GM12878 (cell line): ENCODE measurements around the gene SYT14. TPM values are rescaled to one million over a fixed set of nuclear protein-coding genes. Genes with fewer than 3 reads are reported as not detected.

Experiments used
- ATAC-seq: fragments of 200-7000 bp; cut with Tn5 transposase; 3 replicates; pipeline ENCODE4 v1.9.1; 2020; ENCODE audit warnings: mild to moderate bottlenecking, moderate library complexity
- BruUV-seq: library from RNA; stranded (reverse); fragments of 400-500 nt; replicated peaks from 2 replicates; lab custom pipeline; 2021; lab: Mats Ljungman, UMichigan
- CTCF ChIA-PET: fragments of 300-600 bp; sonication (Branson Sonifier 250); formaldehyde crosslinking; extraction: SDS; loops from one replicate; lab custom pipeline; 2021; ENCODE audit warnings: inconsistent platforms; lab: Yijun Ruan, JAX
- POLR2A ChIA-PET: fragments of 350-600 bp; formaldehyde crosslinking; extraction: SDS; loops from one replicate; lab custom pipeline; 2021; ENCODE audit warnings: inconsistent platforms; lab: Charles Lee
- RAD21 ChIA-PET: fragments of 300-600 bp; sonication (Branson Sonifier 250); formaldehyde crosslinking; loops from one replicate; lab custom pipeline; 2023; ENCODE audit warnings: antibody characterized with exemption; ENCODE audit not compliant: unreplicated experiment; lab: Charles Lee
- SMC1A ChIA-PET: fragments of 300-600 bp; sonication (Branson Sonifier 250); formaldehyde crosslinking; loops from one replicate; lab custom pipeline; 2023; ENCODE audit not compliant: unreplicated experiment, uncharacterized antibody; lab: Charles Lee
- DNase-seq: peaks from one replicate; pipeline ENCODE4 v3.0.0-alpha.2; 2011; ENCODE audit warnings: low read depth, low spot score
- FAIRE-seq: peaks from 3 replicates; lab custom pipeline; 2011; peaks lifted over from hg19 to GRCh38; lab: Jason Lieb, UNC
- H2AFZ ChIP-seq: 2 replicates; pipeline ENCODE4 v1.6.0; 2011; ENCODE audit warnings: low read depth, low read length, control low read depth; ENCODE audit not compliant: control insufficient read depth
- H3K27ac ChIP-seq: 2 replicates; pipeline ENCODE4 v1.5.1; 2011; ENCODE audit warnings: control low read depth; ENCODE audit not compliant: control insufficient read depth, insufficient read depth
- H3K27me3 ChIP-seq, 2 experiments: replicated peaks in 1 of 2; 2 replicates each; pipeline versions ENCODE4 v1.6.0 to v1.6.1; 2011; ENCODE audit warnings: low read length in 1 of 2; ENCODE audit not compliant: control insufficient read depth in 2 of 2, insufficient read depth in 2 of 2
- H3K36me3 ChIP-seq, 2 experiments: 2 replicates each; pipeline ENCODE4 v1.5.1; 2011; ENCODE audit warnings: low read length in 1 of 2; ENCODE audit not compliant: control insufficient read depth in 2 of 2, insufficient read depth in 2 of 2
- H3K4me1 ChIP-seq: 2 replicates; pipeline ENCODE4 v1.6.1; 2011; ENCODE audit warnings: mild to moderate bottlenecking, low read length, moderate library complexity, mixed read lengths; ENCODE audit not compliant: control insufficient read depth, insufficient read depth
- H3K4me2 ChIP-seq: 2 replicates; pipeline ENCODE4 v1.6.0; 2011; ENCODE audit warnings: control low read depth; ENCODE audit not compliant: control insufficient read depth, insufficient read depth
- H3K4me3 ChIP-seq: fragments of 200-600 bp; sonication (generic); 2 replicates; pipeline ENCODE4 v1.5.1; 2016
- H3K79me2 ChIP-seq: 2 replicates; pipeline ENCODE4 v1.6.0; 2011; ENCODE audit warnings: low read length; ENCODE audit not compliant: control insufficient read depth, insufficient read depth
- H3K9ac ChIP-seq: 2 replicates; pipeline ENCODE4 v1.8.0; 2011; ENCODE audit warnings: low read length, control low read depth, mixed read lengths; ENCODE audit not compliant: control insufficient read depth, insufficient read depth
- H3K9me3 ChIP-seq: replicated peaks from 3 replicates; pipeline ENCODE4 v1.5.1; 2011; ENCODE audit warnings: mild to moderate bottlenecking, low read length; ENCODE audit not compliant: control insufficient read depth, insufficient read depth
- H4K20me1 ChIP-seq: 2 replicates; pipeline ENCODE4 v1.6.0; 2011; ENCODE audit not compliant: control insufficient read depth, insufficient read depth
- E2F8 ChIP-seq: fragments of 450-650 bp; IDR thresholded peaks from 2 replicates; pipeline ENCODE4 v1.6.1; 2018; ENCODE audit warnings: mild to moderate bottlenecking, low read depth, moderate library complexity; ENCODE audit not compliant: partially characterized antibody
- LARP7 ChIP-seq: fragments of 450-650 bp; IDR thresholded peaks from 2 replicates; pipeline ENCODE4 v1.6.1; 2017; ENCODE audit warnings: mild to moderate bottlenecking
- RCOR1 ChIP-seq: conservative IDR thresholded peaks from 2 replicates; pipeline ENCODE4 v1.6.1; 2012; ENCODE audit warnings: low read depth, low read length, improper control_type of control experiment
- SUPT20H ChIP-seq: IDR thresholded peaks from 2 replicates; pipeline ENCODE4 v1.6.1; 2011; ENCODE audit warnings: low read depth, mild to moderate bottlenecking, low read length, moderate library complexity, borderline replicate concordance; ENCODE audit not compliant: control insufficient read depth
- TARDBP ChIP-seq: IDR thresholded peaks from 2 replicates; pipeline ENCODE4 v1.6.1; 2016; ENCODE audit warnings: borderline replicate concordance
- ZNF217 ChIP-seq: fragments of 450-650 bp; IDR thresholded peaks from 2 replicates; pipeline ENCODE4 v1.6.1; 2017; ENCODE audit warnings: antibody characterized with exemption, mild to moderate bottlenecking
- ZNF24 ChIP-seq: fragments of 450-650 bp; IDR thresholded peaks from 2 replicates; pipeline ENCODE4 v1.6.1; 2017; ENCODE audit warnings: antibody characterized with exemption, mild to moderate bottlenecking
- ZNF384 ChIP-seq: IDR thresholded peaks from 2 replicates; pipeline ENCODE4 v1.6.1; 2012; ENCODE audit warnings: low read depth, mild to moderate bottlenecking, low read length, improper control_type of control experiment, borderline replicate concordance
- WGBS: methylation state at CpG from one replicate; pipeline ENCODE4 v1.1.6; 2016; ENCODE audit warnings: low lambda C conversion rate; ENCODE audit not compliant: insufficient replicate concordance, insufficient coverage; ENCODE audit errors: missing lambda C conversion rate; 5-methylcytosine and 5-hydroxymethylcytosine counted together
- in situ Hi-C: fragments of 300-500 bp; cut with MboI; formaldehyde crosslinking; loops from 9 replicates; pipeline ENCODE4 v1.14.3; 2018; ENCODE audit warnings: mixed read lengths
- intact Hi-C: fragments of 100-400 bp; cut with micrococcal nuclease; formaldehyde crosslinking; loops from one replicate; pipeline ENCODE4 v1.14.2; 2022; ENCODE audit not compliant: unreplicated experiment
- polyA plus RNA-seq, 11 experiments: library from polyadenylated mRNA; depleted of rRNA in 4 of 11; unstranded in 6 of 11; stranded (reverse) in 5 of 11; fragments of >200 nt; fragmentation: Nextera tagmentation in 4 of 11; fragmentation: Illumina TruSeq in 1 of 11; extraction: Ambion mirVana in 4 of 11; extraction: Trizol in 1 of 11; gene quantifications; 1 replicate in 1 of 11; 2 replicates in 10 of 11; pipeline versions ENCODE4 v1.2.1 to v1.2.3, GENCODE V29; 2011 to 2016; ENCODE audit warnings: inconsistent platforms in 2 of 11, missing spikeins in 2 of 11, low read depth in 1 of 11
- total RNA-seq, 4 experiments: library from RNA; depleted of rRNA in 3 of 4; stranded (reverse); fragments of >200 nt in 3 of 4; fragmentation: Illumina TruSeq in 1 of 4; extraction: Trizol in 1 of 4; gene quantifications; 2 replicates each; pipeline versions ENCODE4 v1.2.1 to v1.2.3, GENCODE V29; 2013 to 2021

The SYT14 gene
- total and polyA plus RNA-seq, 10 of the 15 experiments (the other 5 are each of a cell fraction or from before 2014, with no cell fraction given), result under 0.01 TPM; not detected in 9

DNA sequence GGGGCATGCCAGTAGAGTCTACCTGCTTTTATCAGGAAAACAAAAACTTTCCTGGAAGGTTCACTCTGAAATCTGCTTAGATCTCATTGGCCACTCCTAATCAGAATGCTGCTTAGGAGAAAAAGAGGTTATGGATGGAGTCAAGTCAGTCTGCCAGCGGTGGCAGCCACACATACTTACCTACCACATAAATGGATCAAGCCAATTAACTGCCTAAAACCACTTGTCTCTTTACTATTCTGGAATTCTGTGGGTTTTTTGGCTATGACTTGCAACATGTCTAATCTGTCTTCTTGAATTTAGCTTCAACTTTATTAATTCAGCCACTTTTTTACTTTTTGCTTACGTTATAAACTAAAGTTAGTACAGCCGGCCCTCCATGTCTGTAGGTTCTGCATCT, 154.3 kb downstream of the SYT14 start:
- Histone ChIP-seq H3K4me2 (no peak overlapping the region), H3K4me3 (no peak overlapping the region), H3K79me2 (no peaks in the 10 kb centered on the region), H3K27ac (no peak overlapping the region), H3K9me3 (no peaks in the 10 kb centered on the region; the same call in 2 of the 3 replicates), H3K9ac (no peak overlapping the region), H4K20me1 (no peaks in the 10 kb centered on the region), H3K27me3 (0 out of 4 replicates have a peak, but pooled peaks cover 0 to 5% of the 10 kb centered on the region in 2 experiments), H3K4me1 (no peaks in the 10 kb centered on the region), H3K36me3 (no peaks in the 10 kb centered on the region), H2AFZ (no peak overlapping the region)
- no peak for FAIRE-seq
- WGBS, result 39% methylated on average over 3 of the region's 3 CpGs
- no peak for ATAC-seq
- TF ChIP-seq ZNF217 (no peak), TARDBP (no peak), SUPT20H (no peak), ZNF384 (no peak), ZNF24 (no peak), E2F8 (no peak), RCOR1 (no peak), LARP7 (no peak)
- ChIA-PET RAD21 (no interaction called here), SMC1A (no interaction called here), CTCF (no interaction called here), POLR2A (no interaction called here)
- intact Hi-C loops (no loop called here), in situ Hi-C loops (no loop called here)
- no peak for DNase-seq
- BruUV-seq, result no TSS peak
